PC-3 (cell line): ENCODE measurements around the gene HUWE1.

ENCODE experiments used
- CTCF ChIP-seq: fragments of 300-600 bp; sonication (generic); conservative IDR thresholded peaks from 2 replicates; pipeline ENCODE4 v1.5.1; 2017; ENCODE audit warnings: antibody characterized with exemption, low read depth, mild to moderate bottlenecking, low read length
- EZH2 ChIP-seq: fragments of 300-600 bp; sonication (generic); IDR thresholded peaks from one replicate; pipeline ENCODE4 v1.6.1; 2017; ENCODE audit warnings: antibody characterized with exemption, mild to moderate bottlenecking, low read length; ENCODE audit not compliant: unreplicated experiment
- EZH2phosphoT487 ChIP-seq: fragments of 300-600 bp; sonication (generic); IDR thresholded peaks from 2 replicates; pipeline ENCODE4 v1.6.1; 2018; ENCODE audit warnings: mild to moderate bottlenecking, antibody characterized with exemption, low read length, borderline replicate concordance

GRCh38 chrX:53637479-53637878, 49.0 kb downstream of the HUWE1 start:
- TF ChIP-seq CTCF = no peak
- TF ChIP-seq EZH2 = no peak
- no peak for TF ChIP-seq EZH2phosphoT487
